ENCODE data around the gene PABPC3. TPM values are rescaled to one million over a fixed set of nuclear protein-coding genes. Genes with fewer than 3 reads are reported as not detected.
A peak's percentile ranks its signal among the peaks of the same experiment; 100 is the strongest.

Gene PABPC3
- total and polyA plus RNA-seq, 2 of the 8 experiments (the other 6 are each of a cell fraction or from before 2014, with no cell fraction given), result 0.18 to 0.48 TPM

GRCh38 chr13:25148402-25148771 lies 52.5 kb downstream of the PABPC3 start:
- WGBS, 2 experiments (ENCODE audit: extremely low coverage in 1 of 2, insufficient coverage in 1 of 2, insufficient read length in 1 of 2, insufficient replicate concordance in 2 of 2, low coverage in 1 of 2, low lambda C conversion rate in 2 of 2, missing lambda C conversion rate in 1 of 2), result 87% methylated on average over 5 of the region's 5 CpGs; no CpG with 5 or more reads in 1 of the 2 experiments
- Histone ChIP-seq H4K91ac (replicated peaks; ENCODE audit: insufficient read length, low read length) (no peak overlapping the region), H2BK15ac (ENCODE audit: low read length) (no peak overlapping the region), H3K23me2 (ENCODE audit: low read depth, low read length) (no peaks in the 10 kb centered on the region), H3K4me3 (ENCODE audit: extremely low read depth in 1 of 4, insufficient read depth in 2 of 4, low read depth in 3 of 4, low read length in 4 of 4) (no peak overlapping the region), H2BK12ac (ENCODE audit: low read depth, low read length) (0 out of 2 replicates have a peak overlapping the region, but pooled peaks have one; percentile 44), H4K8ac (ENCODE audit: extremely low read depth, insufficient read depth, low read length) (no peak overlapping the region), H2BK20ac (ENCODE audit: low read length) (no peak overlapping the region), H3K36me3 (ENCODE audit: control insufficient read depth in 2 of 4, insufficient read depth in 4 of 4, low read length in 3 of 4) (no peaks in the 10 kb centered on the region), H3K79me1 (ENCODE audit: low read depth, low read length) (no peaks in the 10 kb centered on the region), H3K23ac (ENCODE audit: insufficient read length) (no peak overlapping the region), H3K27me3 (replicated peaks in 1 of 4; ENCODE audit: control insufficient read depth in 3 of 4, extremely low read depth in 1 of 4, insufficient read depth in 3 of 4, low read length in 3 of 4) (no peaks in the 10 kb centered on the region), H3K27ac (ENCODE audit: low read depth, low read length) (no peak overlapping the region), H3K4me2 (ENCODE audit: insufficient read depth in 1 of 2, low read depth in 2 of 2, low read length in 2 of 2) (no peak overlapping the region), H4K5ac (ENCODE audit: insufficient read length, low read depth, low read length) (no peak overlapping the region), H2AFZ (ENCODE audit: low read length) (no peak overlapping the region), H3K56ac (replicated peaks; ENCODE audit: insufficient read length, low read depth, low read length) (no peak overlapping the region), H3K4ac (replicated peaks; ENCODE audit: insufficient read length, low read depth, low read length) (no peak overlapping the region), H3K18ac (ENCODE audit: extremely low read depth, low read length) (no peak overlapping the region), H3K14ac (ENCODE audit: insufficient read length) (no peak overlapping the region), H3K9me3 (ENCODE audit: insufficient read depth in 2 of 2, low read depth in 1 of 2, low read length in 1 of 2) (peaks cover 0 to 6% of the 10 kb centered on the region in 2 experiments; a peak in 1 of 4 replicates), H2AK5ac (ENCODE audit: low read depth, low read length) (no peak overlapping the region), H4K20me1 (replicated peaks in 1 of 2; ENCODE audit: control insufficient read depth in 1 of 2, insufficient read depth in 2 of 2, low read length in 2 of 2) (no peaks in the 10 kb centered on the region), H3K9ac (replicated peaks in 1 of 4; ENCODE audit: extremely low read depth in 1 of 4, low read depth in 3 of 4, low read length in 3 of 4) (no peak overlapping the region), H3K4me1 (replicated peaks in 1 of 4; ENCODE audit: control insufficient read depth in 3 of 4, insufficient read depth in 4 of 4, low read length in 3 of 4) (peaks cover 0 to 14% (median 6%) of the 10 kb centered on the region in 4 experiments; a peak in 6 of 7 replicates), H2BK120ac (replicated peaks; ENCODE audit: low read depth, low read length) (no peak overlapping the region), H2BK5ac (ENCODE audit: low read depth, low read length) (no peak overlapping the region), H3K79me2 (ENCODE audit: control insufficient read depth in 1 of 2, insufficient read depth in 2 of 2, low read length in 2 of 2) (no peaks in the 10 kb centered on the region)
- no peak for DNase-seq (ENCODE audit: low read depth in 1 of 2, low spot score in 2 of 2)
- TF ChIP-seq, protein P1, sequence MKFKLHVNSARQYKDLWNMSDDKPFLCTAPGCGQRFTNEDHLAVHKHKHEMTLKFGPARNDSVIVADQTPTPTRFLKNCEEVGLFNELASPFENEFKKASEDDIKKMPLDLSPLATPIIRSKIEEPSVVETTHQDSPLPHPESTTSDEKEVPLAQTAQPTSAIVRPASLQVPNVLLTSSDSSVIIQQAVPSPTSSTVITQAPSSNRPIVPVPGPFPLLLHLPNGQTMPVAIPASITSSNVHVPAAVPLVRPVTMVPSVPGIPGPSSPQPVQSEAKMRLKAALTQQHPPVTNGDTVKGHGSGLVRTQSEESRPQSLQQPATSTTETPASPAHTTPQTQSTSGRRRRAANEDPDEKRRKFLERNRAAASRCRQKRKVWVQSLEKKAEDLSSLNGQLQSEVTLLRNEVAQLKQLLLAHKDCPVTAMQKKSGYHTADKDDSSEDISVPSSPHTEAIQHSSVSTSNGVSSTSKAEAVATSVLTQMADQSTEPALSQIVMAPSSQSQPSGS (IDR thresholded peaks at IDR 0.05; ENCODE audit: low read length), result no peak
- ChIA-PET CTCF (ENCODE audit: partially characterized antibody) (interaction anchor here (1.2 kb wide), 1 partner anchor 153 kb away, joined by 4 read pairs; no protein-coding TSS in a partner anchor), POLR2A (ENCODE audit: partially characterized antibody) (no interaction called here)
- no peak for FAIRE-seq

Small RNAs within 50 kb of the gene (small RNA-seq; reads per million reads assigned to genes)
- not detected for gene AL359757.2 (ENCODE audit: insufficient read depth)

Other genes with a start within 250 kb of the PABPC3 start
- gene AMER2, start 76.2 kb downstream of the PABPC3 start, total RNA-seq (2021; fragmentation: NEBNext Ultra II Directional; extraction: Animal tissue kit (Norgen Biotek cat#: 25700)), result 0.50 and 0.57 TPM in 2 replicates
- 0.14 and 0.16 TPM in 2 replicates for gene AMER2, start 76.2 kb downstream of the PABPC3 start, polyA plus RNA-seq (2011; rRNA removed)
- gene MTMR6, start 191.4 kb downstream of the PABPC3 start, total RNA-seq (2021; fragmentation: NEBNext Ultra II Directional; extraction: Animal tissue kit (Norgen Biotek cat#: 25700)), result 6.9 and 8.4 TPM in 2 replicates
- 1.5 and 2.1 TPM in 2 replicates for gene MTMR6, start 191.4 kb downstream of the PABPC3 start, polyA plus RNA-seq (2011; rRNA removed)
- gene NUP58, start 205.5 kb downstream of the PABPC3 start, total RNA-seq (2021; fragmentation: NEBNext Ultra II Directional; extraction: Animal tissue kit (Norgen Biotek cat#: 25700)), result 53.8 and 57.5 TPM in 2 replicates
- gene NUP58, start 205.5 kb downstream of the PABPC3 start, polyA plus RNA-seq (2011; rRNA removed), result 30.4 and 35.0 TPM in 2 replicates